AG09319 (cell line): ENCODE measurements around the gene DRD3.

ENCODE experiments used
- DNase-seq: peaks from one replicate; pipeline ENCODE4 v3.0.0-alpha.2; 2010; ENCODE audit warnings: low read depth; ENCODE audit errors: extremely low read depth
- CTCF ChIP-seq: IDR thresholded peaks from 2 replicates; pipeline ENCODE4 v1.5.1; 2011; ENCODE audit warnings: low read depth, mild to moderate bottlenecking, inconsistent platforms, low read length, moderate library complexity

Gene DRD3

GRCh38 chr3:114143817-114144216, 35.0 kb downstream of the DRD3 start:
- no peak for TF ChIP-seq CTCF
- DNase-seq = no peak

GRCh38 chr3:114139836-114140235, 39.0 kb downstream of the DRD3 start:
- no peak for TF ChIP-seq CTCF

DNA sequence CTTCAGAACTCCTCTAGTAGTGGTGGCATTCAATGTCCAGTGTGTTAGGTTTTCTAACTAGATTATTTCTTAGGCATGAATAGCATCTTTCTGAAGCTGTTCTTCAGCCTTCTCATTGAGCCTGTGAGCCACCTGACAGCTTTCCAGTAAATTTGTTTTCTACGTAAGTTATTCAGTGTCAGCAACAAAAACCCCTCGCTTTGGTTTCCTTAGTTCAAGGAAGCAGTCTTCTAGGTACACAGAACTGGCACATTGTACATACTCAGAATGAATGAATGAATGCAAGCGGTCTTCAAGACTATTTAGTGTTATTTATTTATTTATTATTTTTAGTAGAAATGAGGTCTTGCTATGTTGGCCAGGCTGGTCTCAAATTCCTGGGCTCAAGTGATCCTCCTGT, 44.9 kb downstream of the DRD3 start:
- DNase-seq = no peak
- no peak for TF ChIP-seq CTCF

More at GRCh38 chr3:114139836-114140235, 39.0 kb downstream of the DRD3 start:
- DNase-seq = no peak

DNA sequence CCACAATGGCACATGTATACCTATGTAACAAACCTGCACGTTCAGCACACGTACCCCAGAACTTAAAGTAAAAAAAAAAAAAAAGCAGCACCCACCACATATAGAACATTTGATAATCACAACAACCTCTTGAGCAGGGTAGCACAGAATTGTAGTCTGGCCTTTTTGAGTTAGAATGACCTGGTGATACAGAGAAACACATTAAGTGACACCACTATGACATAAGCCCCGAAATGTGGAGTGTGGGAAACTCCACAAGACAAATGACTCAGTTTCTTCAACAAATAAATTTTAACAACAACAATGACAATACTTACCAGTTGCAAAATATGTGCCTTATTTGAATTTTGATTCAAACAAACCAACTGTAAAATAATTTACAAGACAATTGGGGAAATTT, 46.4 kb downstream of the DRD3 start:
- TF ChIP-seq CTCF = no peak
- DNase-seq = no peak

DNA sequence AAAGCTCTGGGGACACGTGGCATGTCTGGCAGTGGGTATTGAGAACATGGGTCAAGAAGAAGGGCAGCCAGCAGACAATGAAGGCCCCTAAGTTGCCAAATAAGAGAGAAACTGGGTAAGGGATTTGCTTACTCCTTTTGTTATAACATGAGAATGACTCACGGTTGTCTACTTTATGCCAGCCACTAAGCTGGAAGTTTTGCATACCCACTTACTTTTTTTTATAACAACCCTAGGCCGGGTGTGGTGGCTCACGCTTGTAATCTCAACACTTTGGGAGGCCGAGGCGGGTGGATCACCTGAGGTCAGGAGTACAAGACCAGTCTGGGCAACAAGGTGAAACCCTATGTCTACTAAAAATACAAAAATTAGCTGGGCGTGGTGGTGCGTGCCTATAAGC, 50.0 kb downstream of the DRD3 start:
- no peak for DNase-seq
- no peak for TF ChIP-seq CTCF

DNA sequence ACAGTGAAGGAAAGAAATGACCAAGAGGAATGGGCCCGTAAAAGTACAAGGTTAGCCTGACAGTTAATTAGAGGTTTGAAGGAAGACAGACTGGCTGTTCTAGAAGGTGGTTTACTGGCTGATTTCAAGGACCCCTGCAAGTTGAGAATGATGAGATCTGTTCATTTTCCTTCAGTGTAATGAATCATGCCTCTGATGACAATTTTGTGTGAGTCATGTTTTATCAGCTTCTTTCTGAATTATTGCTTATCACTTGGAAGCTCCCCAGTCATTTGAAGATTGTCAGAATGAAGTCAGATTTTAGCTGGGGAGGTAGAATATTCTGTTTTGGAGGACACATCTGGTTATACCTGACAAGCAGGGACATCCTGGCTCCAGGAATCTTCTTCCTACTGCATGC, 50.6 kb downstream of the DRD3 start:
- TF ChIP-seq CTCF = no peak
- DNase-seq = no peak

DNA sequence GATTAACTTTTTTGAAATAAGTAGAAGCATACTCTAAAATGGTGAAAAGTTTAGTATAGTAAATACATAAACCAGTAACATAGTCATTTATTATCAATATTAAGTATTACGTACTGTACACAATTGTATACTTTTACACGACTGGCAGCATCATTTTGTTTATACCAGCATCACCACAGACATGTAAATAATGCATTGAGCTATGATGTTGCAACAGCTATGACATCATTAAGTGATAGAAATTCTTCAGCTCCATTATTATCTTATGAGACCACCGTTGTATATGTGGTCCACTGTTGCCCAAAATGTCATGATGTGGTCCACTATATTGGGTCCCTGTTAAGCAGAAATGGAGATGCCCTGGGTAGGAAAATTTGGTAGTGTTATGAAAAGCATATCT, 51.3 kb downstream of the DRD3 start:
- DNase-seq = no peak
- TF ChIP-seq CTCF = no peak
